Kasumi-1 (cell line): Measurements from ENCODE around the gene IBSP.

Experiments used
- DNase-seq, 2 experiments: peaks; one replicate each; lab custom pipeline; 2025; lab: John Stamatoyannopoulos, UW

The IBSP gene

GRCh38 chr4:87838890-87839591 lies 39.7 kb downstream of the IBSP start:
- DNase-seq, result peak; percentile 78 to 90

- no peak for DNase-seq
Measured at GRCh38 chr4:87839592-87839946, 40.2 kb downstream of the IBSP start.

- no peak for DNase-seq
Measured at GRCh38 chr4:87840149-87840548, 40.8 kb downstream of the IBSP start.

DNA sequence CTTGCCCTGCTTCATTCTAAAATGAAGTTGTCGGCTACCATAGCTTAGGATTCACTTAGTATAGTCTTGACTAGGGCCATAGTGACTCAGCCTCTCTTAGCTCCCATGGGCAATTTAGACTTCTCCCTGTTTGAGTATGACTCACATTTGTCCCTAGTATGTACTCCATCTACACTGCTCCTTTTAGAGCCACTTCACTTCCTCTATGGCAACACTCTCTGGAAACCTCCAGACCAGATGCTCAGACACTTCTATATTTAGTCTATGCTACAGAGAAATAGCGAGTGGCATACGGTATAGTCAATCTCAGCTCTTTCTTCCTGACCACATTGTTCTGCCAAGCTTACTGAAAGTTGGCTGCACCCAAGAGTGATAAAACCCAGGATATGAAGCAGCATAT lies 44.6 kb downstream of the IBSP start:
- DNase-seq, result peak; percentile 97

- no peak for DNase-seq
Measured at GRCh38 chr4:87844452-87844851, 45.1 kb downstream of the IBSP start.

GRCh38 chr4:87846226-87846625 lies 46.9 kb downstream of the IBSP start:
- DNase-seq, result no peak

GRCh38 chr4:87848622-87849351 lies 49.4 kb downstream of the IBSP start:
- peak; percentile 83 to 90 for DNase-seq

- peak; percentile 77 to 80 for DNase-seq
Measured at GRCh38 chr4:87849612-87850011, 50.3 kb downstream of the IBSP start.

DNA sequence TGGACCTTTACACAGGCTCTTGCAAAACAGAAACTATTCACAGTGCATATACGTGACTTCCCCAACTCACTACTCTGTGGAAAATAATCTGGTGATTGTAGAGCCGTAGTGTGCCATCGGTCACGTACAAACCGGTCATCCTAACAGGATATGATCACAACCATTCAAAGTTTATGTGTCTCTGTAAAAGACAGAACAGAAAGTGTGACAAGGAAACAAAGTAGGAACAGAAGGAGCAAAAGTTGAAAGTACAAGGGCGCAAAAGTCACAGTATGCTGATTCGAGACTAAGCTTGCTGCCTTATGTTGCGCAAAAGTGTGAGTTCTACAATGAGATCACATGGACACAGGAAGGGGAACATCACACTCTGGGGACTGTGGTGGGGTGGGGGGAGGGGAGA lies 52.0 kb downstream of the IBSP start:
- DNase-seq, result peak in 1 of 2 experiments; percentile 5

GRCh38 chr4:87851953-87852352 lies 52.6 kb downstream of the IBSP start:
- peak in 1 of 2 experiments; percentile 22 for DNase-seq

GRCh38 chr4:87853108-87853507 lies 53.8 kb downstream of the IBSP start:
- DNase-seq, result peak; percentile 66 to 87

GRCh38 chr4:87853891-87854290 lies 54.5 kb downstream of the IBSP start:
- DNase-seq, result no peak

DNA sequence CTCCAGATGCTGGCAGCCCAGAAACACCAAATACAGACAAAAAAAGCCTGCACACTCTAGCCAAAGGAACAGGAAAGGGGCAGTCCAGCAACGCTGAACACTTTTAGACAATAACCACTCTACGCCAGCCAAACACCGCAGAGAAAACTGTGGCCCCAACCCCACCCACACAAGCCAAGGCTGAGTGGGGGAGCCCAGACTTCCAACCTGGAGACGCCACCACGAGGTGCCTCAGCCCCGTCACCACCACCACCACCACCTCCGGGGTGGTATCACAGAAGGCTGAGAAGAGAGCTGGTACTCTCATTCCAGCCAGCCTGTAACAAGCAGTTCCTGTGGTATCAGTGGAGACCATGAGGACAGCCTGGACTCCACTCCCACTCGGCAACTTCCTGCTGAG lies 56.2 kb downstream of the IBSP start:
- no peak for DNase-seq

GRCh38 chr4:87856816-87857215 lies 57.5 kb downstream of the IBSP start:
- DNase-seq, result no peak

- DNase-seq, result no peak
Measured at GRCh38 chr4:87857789-87858188, 58.4 kb downstream of the IBSP start.
